Uterus (tissue), 4 donors: ENCODE data around the gene DOCK3. TPM values are rescaled to one million over a fixed set of nuclear protein-coding genes. Genes with fewer than 3 reads are reported as not detected.

Experiments
- DNase-seq, 2 donors: peaks; one replicate each; pipeline ENCODE4 v3.0.0-alpha.2; 2019 to 2020
- H3K27ac ChIP-seq, 2 donors: fragments of 200-600 bp; sonication (generic); 1 replicate in 1 of 2; 2 replicates in 1 of 2; pipeline ENCODE4 v1.5.1; 2016 to 2018
- H3K27me3 ChIP-seq, 2 donors: fragments of 200-600 bp; sonication (generic); one replicate each; pipeline ENCODE4 v1.5.1; 2018 to 2019; ENCODE audit warnings: control low read depth in 1 of 2
- H3K36me3 ChIP-seq, 2 donors: fragments of 200-600 bp; sonication (generic); one replicate each; pipeline ENCODE4 v1.5.1; 2019; ENCODE audit warnings: control low read depth in 1 of 2
- H3K4me1 ChIP-seq, 2 donors: fragments of 200-600 bp; sonication (generic); one replicate each; pipeline ENCODE4 v1.5.1; 2018 to 2019; ENCODE audit warnings: control low read depth in 1 of 2
- H3K4me3 ChIP-seq, 2 donors: fragments of 200-600 bp; sonication (generic); 1 replicate in 1 of 2; 2 replicates in 1 of 2; pipeline ENCODE4 v1.5.1; 2018 to 2019; ENCODE audit warnings: mild to moderate bottlenecking in 1 of 2
- H3K9me3 ChIP-seq, 2 donors: fragments of 200-600 bp; sonication (generic); one replicate each; pipeline ENCODE4 v1.5.1; 2019; ENCODE audit warnings: control low read depth in 1 of 2
- POLR2A ChIP-seq, 2 donors: fragments of 450-650 bp; IDR thresholded peaks; one replicate each; pipeline ENCODE4 v1.6.1; 2016; ENCODE audit warnings: antibody characterized with exemption in 2 of 2, mild to moderate bottlenecking in 1 of 2, moderate library complexity in 1 of 2
- intact Hi-C: fragments of 100-400 bp; cut with DNase I; formaldehyde crosslinking; loops from one replicate; pipeline ENCODE4 v1.15.1; 2023; ENCODE audit warnings: low total_unique reads
- total RNA-seq, 4 donors: library from RNA; depleted of rRNA in 3 of 4; stranded (reverse); fragments of >200 nt in 3 of 4; gene quantifications; one replicate each; pipeline versions ENCODE4 v1.1.0 to v1.2.4, GENCODE V29; 2014 to 2023
- TF ChIP-seq, protein P1 (sequence below), 4 experiments: fragments of 200-600 bp in 2 of 4; fragments of 450-650 bp in 2 of 4; sonication (generic) in 2 of 4; IDR thresholded peaks; one replicate each; pipeline ENCODE4 v1.5.1; 2016 to 2019; ENCODE audit warnings: antibody characterized with exemption in 4 of 4, mild to moderate bottlenecking in 2 of 4, moderate library complexity in 1 of 4
- donor health status: DM: yes; HTN: yes; CAD: no.

Gene DOCK3
- total RNA-seq, 4 donors from 2014 or later: under 0.01 to 1.6 (median 0.46) TPM

GRCh38 chr3:50650018-50650417 is 24.7 kb upstream of the DOCK3 start:
- no peak overlapping the region for H3K27ac ChIP-seq
- no peak overlapping the region for H3K4me3 ChIP-seq
- no peaks in the 10 kb centered on the region for H3K4me1 ChIP-seq
- no peak for TF ChIP-seq POLR2A (IDR thresholded peaks at IDR 0.05)
- TF ChIP-seq, protein P1, sequence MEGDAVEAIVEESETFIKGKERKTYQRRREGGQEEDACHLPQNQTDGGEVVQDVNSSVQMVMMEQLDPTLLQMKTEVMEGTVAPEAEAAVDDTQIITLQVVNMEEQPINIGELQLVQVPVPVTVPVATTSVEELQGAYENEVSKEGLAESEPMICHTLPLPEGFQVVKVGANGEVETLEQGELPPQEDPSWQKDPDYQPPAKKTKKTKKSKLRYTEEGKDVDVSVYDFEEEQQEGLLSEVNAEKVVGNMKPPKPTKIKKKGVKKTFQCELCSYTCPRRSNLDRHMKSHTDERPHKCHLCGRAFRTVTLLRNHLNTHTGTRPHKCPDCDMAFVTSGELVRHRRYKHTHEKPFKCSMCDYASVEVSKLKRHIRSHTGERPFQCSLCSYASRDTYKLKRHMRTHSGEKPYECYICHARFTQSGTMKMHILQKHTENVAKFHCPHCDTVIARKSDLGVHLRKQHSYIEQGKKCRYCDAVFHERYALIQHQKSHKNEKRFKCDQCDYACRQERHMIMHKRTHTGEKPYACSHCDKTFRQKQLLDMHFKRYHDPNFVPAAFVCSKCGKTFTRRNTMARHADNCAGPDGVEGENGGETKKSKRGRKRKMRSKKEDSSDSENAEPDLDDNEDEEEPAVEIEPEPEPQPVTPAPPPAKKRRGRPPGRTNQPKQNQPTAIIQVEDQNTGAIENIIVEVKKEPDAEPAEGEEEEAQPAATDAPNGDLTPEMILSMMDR (IDR thresholded peaks at IDR 0.05): no peak
- H3K27me3 ChIP-seq: no peaks in the 10 kb centered on the region
- H3K36me3 ChIP-seq: no peaks in the 10 kb centered on the region
- DNase-seq: no peak
- no peaks in the 10 kb centered on the region for H3K9me3 ChIP-seq
- intact Hi-C loops: no loop called here

DNA sequence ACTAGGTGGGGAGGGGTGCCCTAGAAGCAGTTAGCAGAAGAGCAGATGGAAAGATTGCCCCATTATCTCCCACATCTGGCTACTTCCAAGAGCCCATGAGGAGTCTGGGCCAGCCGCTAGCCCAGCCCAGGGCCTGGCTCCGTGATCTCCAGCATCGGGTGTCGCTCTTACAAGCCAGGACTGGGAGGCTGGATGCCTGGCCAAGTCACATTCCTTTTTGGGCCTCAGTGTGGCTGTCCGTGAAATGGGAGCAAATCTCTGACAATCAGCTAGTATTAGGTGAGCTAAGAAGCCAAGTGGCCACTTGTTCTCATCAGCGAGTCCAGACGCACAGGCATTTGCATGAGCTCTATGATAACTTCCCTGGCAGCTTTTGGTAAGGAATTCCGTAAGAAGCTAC is 23.3 kb upstream of the DOCK3 start:
- intact Hi-C loops: no loop called here
- H3K9me3 ChIP-seq: no peaks in the 10 kb centered on the region
- H3K36me3 ChIP-seq: no peaks in the 10 kb centered on the region
- no peak for DNase-seq
- H3K4me3 ChIP-seq: no peak overlapping the region
- no peaks in the 10 kb centered on the region for H3K27me3 ChIP-seq
- no peak overlapping the region for H3K27ac ChIP-seq
- TF ChIP-seq, protein P1 (IDR thresholded peaks at IDR 0.05): no peak
- TF ChIP-seq POLR2A (IDR thresholded peaks at IDR 0.05): no peak
- no peaks in the 10 kb centered on the region for H3K4me1 ChIP-seq

DNA sequence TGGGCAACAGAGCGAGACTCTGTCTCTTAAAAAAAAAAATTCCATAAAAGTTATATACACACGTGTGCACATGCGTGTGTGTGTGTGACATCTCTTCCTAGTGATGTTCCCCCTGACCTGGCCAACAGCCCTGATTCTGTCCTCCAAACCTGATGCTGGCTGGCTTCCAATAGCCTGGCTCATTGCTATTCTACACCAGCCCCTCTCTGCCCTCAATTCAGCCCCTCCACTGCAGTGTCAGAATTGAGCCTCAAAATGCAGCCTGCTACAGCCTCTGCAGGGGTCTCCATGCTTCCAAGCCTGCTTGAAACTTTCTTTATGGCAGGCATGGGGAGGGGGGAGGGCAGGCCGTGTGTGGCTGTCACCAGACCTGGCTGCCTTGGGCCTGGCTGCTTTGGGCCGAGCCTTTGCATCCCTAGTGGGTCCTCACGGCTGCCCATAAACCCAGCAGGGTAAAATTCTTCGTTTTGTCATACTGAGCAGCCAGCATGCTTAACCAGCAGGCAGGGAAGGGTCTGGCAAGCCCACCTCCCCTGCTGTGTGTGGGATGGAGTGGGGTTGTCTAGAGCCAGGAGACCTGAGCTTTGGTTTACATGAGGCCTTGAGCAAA is 22.7 kb upstream of the DOCK3 start:
- no peaks in the 10 kb centered on the region for H3K9me3 ChIP-seq

DNA sequence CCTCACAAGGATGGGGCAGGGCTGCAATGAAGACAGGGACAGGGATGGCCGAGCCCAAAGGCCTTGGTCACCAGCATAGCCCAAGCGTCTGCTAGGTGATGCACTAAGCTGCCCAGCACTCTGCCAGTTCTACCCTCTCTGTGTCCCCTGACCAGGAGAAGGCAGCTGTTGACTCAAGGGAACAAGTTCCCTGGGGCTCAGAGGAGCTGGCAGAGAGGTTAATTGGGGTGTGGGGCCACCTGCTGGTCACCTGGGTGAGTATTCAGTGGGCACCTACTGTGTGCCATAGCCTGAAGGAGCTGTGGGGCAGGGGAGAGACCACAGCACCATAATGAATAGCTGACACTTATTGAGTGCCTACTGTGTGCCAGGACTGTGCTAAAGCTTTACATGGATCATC is 22.0 kb upstream of the DOCK3 start:
- no peak overlapping the region for H3K4me3 ChIP-seq
- no peaks in the 10 kb centered on the region for H3K9me3 ChIP-seq
- intact Hi-C loops: no loop called here
- DNase-seq: no peak
- H3K27me3 ChIP-seq: no peaks in the 10 kb centered on the region
- H3K27ac ChIP-seq: no peak overlapping the region
- TF ChIP-seq, protein P1 (IDR thresholded peaks at IDR 0.05): peak in 2 of 4 experiments; percentile 4 to 22
- no peak for TF ChIP-seq POLR2A (IDR thresholded peaks at IDR 0.05)
- H3K4me1 ChIP-seq: no peaks in the 10 kb centered on the region
- H3K36me3 ChIP-seq: no peaks in the 10 kb centered on the region

More for the DNA sequence above, 22.7 kb upstream of the DOCK3 start:
- intact Hi-C loops: no loop called here
- Histone ChIP-seq H3K27me3 (no peaks in the 10 kb centered on the region), H3K4me1 (no peaks in the 10 kb centered on the region), H3K27ac (no peak overlapping the region), H3K4me3 (no peak overlapping the region), H3K36me3 (no peaks in the 10 kb centered on the region)
- TF ChIP-seq POLR2A (IDR thresholded peaks at IDR 0.05): no peak
- TF ChIP-seq, protein P1 (IDR thresholded peaks at IDR 0.05): no peak
- DNase-seq: no peak

DNA sequence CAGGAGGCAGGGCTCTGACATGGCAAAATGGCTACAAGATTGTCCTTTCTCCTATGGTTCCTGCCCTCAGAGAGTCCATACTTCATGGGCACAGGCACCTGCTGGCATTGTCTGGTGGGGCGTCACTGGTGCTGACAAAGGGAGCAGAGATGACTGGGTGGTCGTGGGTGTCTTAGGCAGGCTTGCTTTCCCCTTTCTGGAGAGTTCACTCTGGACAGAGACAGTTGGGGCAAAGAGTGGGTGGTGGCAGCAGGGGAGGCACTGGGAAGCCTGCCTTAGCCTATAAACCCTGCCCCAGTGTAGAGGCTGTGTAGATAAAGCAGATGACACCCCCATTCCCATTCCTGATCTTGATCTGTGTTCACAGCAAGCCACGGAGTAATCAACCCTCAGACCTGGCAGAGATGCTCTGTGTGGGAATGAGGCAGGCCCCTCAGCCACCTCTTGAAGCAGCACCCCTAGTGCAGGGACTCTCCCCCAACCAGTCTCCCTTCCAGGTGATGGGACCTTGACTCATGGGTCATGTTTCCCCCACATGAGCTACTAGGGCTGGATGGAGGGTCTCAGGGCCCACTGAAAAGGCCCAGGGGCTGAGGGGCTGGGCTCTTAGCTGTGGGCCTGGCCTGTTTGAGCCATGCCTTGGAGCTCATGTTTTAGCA is 20.7 kb upstream of the DOCK3 start:
- Histone ChIP-seq H3K9me3 (no peaks in the 10 kb centered on the region), H3K36me3 (no peaks in the 10 kb centered on the region), H3K27me3 (no peaks in the 10 kb centered on the region), H3K4me3 (no peak overlapping the region), H3K27ac (no peak overlapping the region), H3K4me1 (no peaks in the 10 kb centered on the region)
- no peak for TF ChIP-seq POLR2A (IDR thresholded peaks at IDR 0.05)
- TF ChIP-seq, protein P1 (IDR thresholded peaks at IDR 0.05): no peak
- DNase-seq: no peak
- intact Hi-C loops: no loop called here
